Liver (tissue), 3 donors: Measurements from ENCODE around the gene MPPE1.
"Not testable (repeated sequence)": the region's sequence is repeated elsewhere in the genome, so short reads cannot be mapped to it uniquely, and the experiment has no call there.

Experiments used
- CTCF ChIP-seq: fragments of 150-350 bp; IDR thresholded peaks from 2 replicates; pipeline ENCODE4 v1.5.1; 2017; ENCODE audit warnings: improper control_type of control experiment, low read depth, low read length; ENCODE audit not compliant: missing input control
- SP1 ChIP-seq: IDR thresholded peaks from 2 replicates; pipeline ENCODE4 v1.6.1; 2018; ENCODE audit warnings: antibody characterized with exemption, mild to moderate bottlenecking
- donor health status: healthy.
- donor health status: healthy.

- TF ChIP-seq CTCF, SP1: not testable (repeated sequence)
These were observed 53.6 kb downstream of the MPPE1 start for GRCh38 chr18:11854554-11854953.
